Trophoblast cell (in vitro differentiated cells and primary cell): ENCODE data around the gene ADAMTSL2.

Experiments used
- DNase-seq, 2 donors: peaks; one replicate each; pipeline ENCODE4 v3.0.0-alpha.2; 2016
- H2AFZ ChIP-seq: 2 replicates; pipeline ENCODE4 v1.6.1; 2013; ENCODE audit warnings: low read length, moderate library complexity, mild to moderate bottlenecking; ENCODE audit not compliant: insufficient read depth, poor library complexity
- H2AK5ac ChIP-seq: 2 replicates; pipeline ENCODE4 v1.6.1; 2013; ENCODE audit warnings: mild to moderate bottlenecking, low read length
- H2BK120ac ChIP-seq: 2 replicates; pipeline ENCODE4 v1.6.1; 2013; ENCODE audit warnings: low read length, mild to moderate bottlenecking, moderate library complexity; ENCODE audit not compliant: insufficient read depth, poor library complexity
- H2BK12ac ChIP-seq: 2 replicates; pipeline ENCODE4 v1.6.1; 2013; ENCODE audit warnings: mild to moderate bottlenecking, low read length, moderate library complexity
- H2BK5ac ChIP-seq: 2 replicates; pipeline ENCODE4 v1.6.1; 2013; ENCODE audit warnings: low read length, low read depth, moderate library complexity, mild to moderate bottlenecking; ENCODE audit not compliant: poor library complexity
- H3K14ac ChIP-seq: 2 replicates; pipeline ENCODE4 v1.6.1; 2013; ENCODE audit warnings: mild to moderate bottlenecking, low read length
- H3K18ac ChIP-seq: 2 replicates; pipeline ENCODE4 v1.6.1; 2013; ENCODE audit warnings: mild to moderate bottlenecking, low read length
- H3K23ac ChIP-seq: 2 replicates; pipeline ENCODE4 v1.6.1; 2013; ENCODE audit warnings: low read length
- H3K27ac ChIP-seq: 2 replicates; pipeline ENCODE4 v1.5.1; 2013; ENCODE audit warnings: low read depth, mild to moderate bottlenecking, inconsistent platforms, low read length, moderate library complexity
- H3K27me3 ChIP-seq: 2 replicates; pipeline ENCODE4 v1.6.1; 2013; ENCODE audit warnings: inconsistent platforms, mild to moderate bottlenecking, low read length, moderate library complexity; ENCODE audit not compliant: insufficient read depth
- H3K36me3 ChIP-seq, 2 experiments: 1 replicate in 1 of 2; 2 replicates in 1 of 2; pipeline ENCODE4 v1.6.1; 2013; ENCODE audit warnings: low read length in 2 of 2, mild to moderate bottlenecking in 2 of 2, moderate library complexity in 1 of 2; ENCODE audit not compliant: insufficient read depth in 2 of 2, control insufficient read depth in 1 of 2
- H3K4ac ChIP-seq: 2 replicates; pipeline ENCODE4 v1.6.1; 2013; ENCODE audit warnings: low read depth, mild to moderate bottlenecking, low read length, moderate library complexity
- H3K4me1 ChIP-seq, 2 experiments: 1 replicate in 1 of 2; 2 replicates in 1 of 2; pipeline ENCODE4 v1.6.1; 2013; ENCODE audit warnings: low read length in 2 of 2, mild to moderate bottlenecking in 2 of 2, moderate library complexity in 1 of 2; ENCODE audit not compliant: insufficient read depth in 2 of 2, control insufficient read depth in 1 of 2
- H3K4me2 ChIP-seq: 2 replicates; pipeline ENCODE4 v1.6.1; 2013; ENCODE audit warnings: inconsistent platforms, mild to moderate bottlenecking, low read length, moderate library complexity
- H3K4me3 ChIP-seq: 2 replicates; pipeline ENCODE4 v1.5.1; 2013; ENCODE audit warnings: mild to moderate bottlenecking, low read depth, low read length, inconsistent platforms
- H3K79me1 ChIP-seq: one replicate; pipeline ENCODE4 v1.6.1; 2013; ENCODE audit warnings: low read length
- H3K79me2 ChIP-seq: 2 replicates; pipeline ENCODE4 v1.6.1; 2013; ENCODE audit warnings: low read length, mild to moderate bottlenecking; ENCODE audit not compliant: control insufficient read depth, insufficient read depth, poor library complexity
- H3K9ac ChIP-seq: 2 replicates; pipeline ENCODE4 v1.6.1; 2013; ENCODE audit warnings: mild to moderate bottlenecking, low read length
- H3K9me3 ChIP-seq: 2 replicates; pipeline ENCODE4 v1.6.1; 2013; ENCODE audit warnings: low read depth, mild to moderate bottlenecking, control low read depth, inconsistent platforms, low read length; ENCODE audit not compliant: insufficient read depth
- H4K12ac ChIP-seq: 2 replicates; pipeline ENCODE4 v1.6.1; 2013; ENCODE audit warnings: low read depth, mild to moderate bottlenecking, low read length, moderate library complexity
- H4K8ac ChIP-seq: 2 replicates; pipeline ENCODE4 v1.6.1; 2013; ENCODE audit warnings: low read depth, mild to moderate bottlenecking, low read length, moderate library complexity
- H4K91ac ChIP-seq: one replicate; pipeline ENCODE4 v1.6.1; 2013; ENCODE audit warnings: low read depth, mild to moderate bottlenecking, low read length, moderate library complexity
- WGBS: extraction: QIAGEN DNeasy Blood & Tissue Kit; methylation state at CpG from one replicate; pipeline ENCODE4 v1.1.7; 2013; ENCODE audit warnings: missing lambda C conversion rate; ENCODE audit not compliant: insufficient read length, insufficient coverage; ENCODE audit errors: extremely low coverage; 5-methylcytosine and 5-hydroxymethylcytosine counted together

The ADAMTSL2 gene

GRCh38 chr9:133601746-133602145, 67.2 kb downstream of the ADAMTSL2 start:
- Histone ChIP-seq H2BK120ac (no peak overlapping the region), H4K8ac (no peak overlapping the region), H3K27ac (no peak overlapping the region), H2BK12ac (no peak overlapping the region), H2BK5ac (no peak overlapping the region), H3K9ac (no peak overlapping the region), H3K79me1 (no peaks in the 10 kb centered on the region), H3K9me3 (peaks cover 22% of the 10 kb centered on the region), H3K36me3 (no peaks in the 10 kb centered on the region), H3K4me3 (no peak overlapping the region), H3K4me1 (no peaks in the 10 kb centered on the region), H3K4ac (no peak overlapping the region), H3K14ac (no peak overlapping the region), H3K18ac (no peak overlapping the region), H4K12ac (no peak overlapping the region), H3K79me2 (no peaks in the 10 kb centered on the region), H2AFZ (no peak overlapping the region), H3K23ac (no peak overlapping the region), H4K91ac (no peak overlapping the region), H2AK5ac (no peak overlapping the region), H3K4me2 (no peak overlapping the region), H3K27me3 (no peaks in the 10 kb centered on the region)
- DNase-seq = no peak
- no CpG with 5 or more reads among the region's 10 CpGs for WGBS

- H3K14ac ChIP-seq = no peak overlapping the region
- no peaks in the 10 kb centered on the region for H3K27me3 ChIP-seq
Observed at GRCh38 chr9:133602277-133602676, 67.8 kb downstream of the ADAMTSL2 start.

GRCh38 chr9:133603135-133603927, 68.8 kb downstream of the ADAMTSL2 start:
- no peak overlapping the region for H3K4me2 ChIP-seq
- no peaks in the 10 kb centered on the region for H3K79me2 ChIP-seq
- no peak overlapping the region for H3K4ac ChIP-seq
- H4K12ac ChIP-seq = no peak overlapping the region
- no peak overlapping the region for H2BK120ac ChIP-seq
- peaks cover 18% of the 10 kb centered on the region for H3K9me3 ChIP-seq
- H3K14ac ChIP-seq = no peak overlapping the region
- no peak overlapping the region for H2AK5ac ChIP-seq
- no peaks in the 10 kb centered on the region for H3K4me1 ChIP-seq
- H3K27me3 ChIP-seq = peaks cover 6% of the 10 kb centered on the region
- no peak overlapping the region for H4K91ac ChIP-seq
- H3K23ac ChIP-seq = no peak overlapping the region
- no CpG with 5 or more reads among the region's 14 CpGs for WGBS
- H4K8ac ChIP-seq = no peak overlapping the region
- H2BK5ac ChIP-seq = no peak overlapping the region
- no peak overlapping the region for H3K9ac ChIP-seq
- H2AFZ ChIP-seq = no peak overlapping the region
- H3K4me3 ChIP-seq = no peak overlapping the region
- no peaks in the 10 kb centered on the region for H3K79me1 ChIP-seq
- no peaks in the 10 kb centered on the region for H3K36me3 ChIP-seq
- H3K27ac ChIP-seq = no peak overlapping the region
- no peak overlapping the region for H3K18ac ChIP-seq
- H2BK12ac ChIP-seq = no peak overlapping the region
- no peak for DNase-seq

More at GRCh38 chr9:133602277-133602676, 67.8 kb downstream of the ADAMTSL2 start:
- H2BK5ac ChIP-seq = no peak overlapping the region
- no peak overlapping the region for H3K4me2 ChIP-seq
- H3K4me3 ChIP-seq = no peak overlapping the region
- H3K4me1 ChIP-seq = no peaks in the 10 kb centered on the region
- no peaks in the 10 kb centered on the region for H3K79me1 ChIP-seq
- no peak overlapping the region for H4K12ac ChIP-seq
- no peak overlapping the region for H3K18ac ChIP-seq
- H3K36me3 ChIP-seq = no peaks in the 10 kb centered on the region
- no peak overlapping the region for H3K23ac ChIP-seq
- no peak overlapping the region for H2AK5ac ChIP-seq
- H2BK120ac ChIP-seq = no peak overlapping the region
- H4K8ac ChIP-seq = no peak overlapping the region
- no peak overlapping the region for H2AFZ ChIP-seq
- WGBS = no CpG with 5 or more reads among the region's 10 CpGs
- H3K79me2 ChIP-seq = no peaks in the 10 kb centered on the region
- no peak overlapping the region for H3K4ac ChIP-seq
- no peak overlapping the region for H4K91ac ChIP-seq
- peaks cover 22% of the 10 kb centered on the region for H3K9me3 ChIP-seq
- no peak for DNase-seq
- H2BK12ac ChIP-seq = no peak overlapping the region
- H3K9ac ChIP-seq = no peak overlapping the region
- no peak overlapping the region for H3K27ac ChIP-seq

- H3K79me2 ChIP-seq = no peaks in the 10 kb centered on the region
- H2BK120ac ChIP-seq = no peak overlapping the region
- H3K4ac ChIP-seq = no peak overlapping the region
- no peak overlapping the region for H4K8ac ChIP-seq
- no CpG with 5 or more reads among the region's 5 CpGs for WGBS
- no peak overlapping the region for H3K9ac ChIP-seq
- H3K4me1 ChIP-seq = no peaks in the 10 kb centered on the region
- H4K12ac ChIP-seq = no peak overlapping the region
- no peak for DNase-seq
- no peaks in the 10 kb centered on the region for H3K36me3 ChIP-seq
- peaks cover 15% of the 10 kb centered on the region for H3K9me3 ChIP-seq
- no peak overlapping the region for H2BK12ac ChIP-seq
- no peak overlapping the region for H2AK5ac ChIP-seq
- no peak overlapping the region for H3K18ac ChIP-seq
- no peak overlapping the region for H2BK5ac ChIP-seq
- no peak overlapping the region for H4K91ac ChIP-seq
- no peak overlapping the region for H3K4me3 ChIP-seq
- no peak overlapping the region for H2AFZ ChIP-seq
- no peak overlapping the region for H3K4me2 ChIP-seq
- no peak overlapping the region for H3K14ac ChIP-seq
- no peak overlapping the region for H3K23ac ChIP-seq
- no peaks in the 10 kb centered on the region for H3K79me1 ChIP-seq
- peaks cover 11% of the 10 kb centered on the region for H3K27me3 ChIP-seq
- H3K27ac ChIP-seq = no peak overlapping the region
Observed at GRCh38 chr9:133604214-133604613, 69.7 kb downstream of the ADAMTSL2 start.
